ENCODE data around the gene PLEKHA5. TPM values are rescaled to one million over a fixed set of nuclear protein-coding genes. Genes with fewer than 3 reads are reported as not detected.

Gene PLEKHA5
- total RNA-seq, 4 donors from 2014 or later = 34.7 to 59.4 (median 41.7) TPM

DNA sequence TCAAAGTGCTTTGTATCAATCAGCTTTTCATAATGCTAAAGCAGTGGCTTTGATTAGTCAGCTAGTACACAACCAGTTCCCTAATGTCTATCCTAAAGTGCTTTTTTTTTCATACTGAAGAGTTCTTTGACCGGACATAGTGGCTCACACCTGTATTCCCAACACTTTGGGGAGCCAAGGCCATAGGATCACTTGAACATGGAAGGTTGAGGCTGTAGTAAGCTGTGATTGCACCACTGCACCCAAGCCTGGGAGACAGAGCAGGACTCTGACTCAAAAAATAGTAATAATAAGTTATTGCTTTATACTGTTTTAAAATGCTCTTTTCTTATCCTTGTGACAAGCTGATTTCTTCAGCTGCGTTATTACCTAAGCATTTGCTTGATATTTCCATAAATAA lies 155.1 kb downstream of the PLEKHA5 start:
- Histone ChIP-seq H3K9me3 (no peaks in the 10 kb centered on the region), H3K4me1 (no peaks in the 10 kb centered on the region), H3K27me3 (no peaks in the 10 kb centered on the region), H3K4me3 (no peak overlapping the region), H3K27ac (no peak overlapping the region), H3K36me3 (peaks cover 0 to 22% (median 0%) of the 10 kb centered on the region in 3 donors)
- TF ChIP-seq, protein P1, sequence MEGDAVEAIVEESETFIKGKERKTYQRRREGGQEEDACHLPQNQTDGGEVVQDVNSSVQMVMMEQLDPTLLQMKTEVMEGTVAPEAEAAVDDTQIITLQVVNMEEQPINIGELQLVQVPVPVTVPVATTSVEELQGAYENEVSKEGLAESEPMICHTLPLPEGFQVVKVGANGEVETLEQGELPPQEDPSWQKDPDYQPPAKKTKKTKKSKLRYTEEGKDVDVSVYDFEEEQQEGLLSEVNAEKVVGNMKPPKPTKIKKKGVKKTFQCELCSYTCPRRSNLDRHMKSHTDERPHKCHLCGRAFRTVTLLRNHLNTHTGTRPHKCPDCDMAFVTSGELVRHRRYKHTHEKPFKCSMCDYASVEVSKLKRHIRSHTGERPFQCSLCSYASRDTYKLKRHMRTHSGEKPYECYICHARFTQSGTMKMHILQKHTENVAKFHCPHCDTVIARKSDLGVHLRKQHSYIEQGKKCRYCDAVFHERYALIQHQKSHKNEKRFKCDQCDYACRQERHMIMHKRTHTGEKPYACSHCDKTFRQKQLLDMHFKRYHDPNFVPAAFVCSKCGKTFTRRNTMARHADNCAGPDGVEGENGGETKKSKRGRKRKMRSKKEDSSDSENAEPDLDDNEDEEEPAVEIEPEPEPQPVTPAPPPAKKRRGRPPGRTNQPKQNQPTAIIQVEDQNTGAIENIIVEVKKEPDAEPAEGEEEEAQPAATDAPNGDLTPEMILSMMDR (IDR thresholded peaks at IDR 0.05) = no peak
- TF ChIP-seq POLR2A (IDR thresholded peaks at IDR 0.05) = no peak
- DNase-seq = no peak

DNA sequence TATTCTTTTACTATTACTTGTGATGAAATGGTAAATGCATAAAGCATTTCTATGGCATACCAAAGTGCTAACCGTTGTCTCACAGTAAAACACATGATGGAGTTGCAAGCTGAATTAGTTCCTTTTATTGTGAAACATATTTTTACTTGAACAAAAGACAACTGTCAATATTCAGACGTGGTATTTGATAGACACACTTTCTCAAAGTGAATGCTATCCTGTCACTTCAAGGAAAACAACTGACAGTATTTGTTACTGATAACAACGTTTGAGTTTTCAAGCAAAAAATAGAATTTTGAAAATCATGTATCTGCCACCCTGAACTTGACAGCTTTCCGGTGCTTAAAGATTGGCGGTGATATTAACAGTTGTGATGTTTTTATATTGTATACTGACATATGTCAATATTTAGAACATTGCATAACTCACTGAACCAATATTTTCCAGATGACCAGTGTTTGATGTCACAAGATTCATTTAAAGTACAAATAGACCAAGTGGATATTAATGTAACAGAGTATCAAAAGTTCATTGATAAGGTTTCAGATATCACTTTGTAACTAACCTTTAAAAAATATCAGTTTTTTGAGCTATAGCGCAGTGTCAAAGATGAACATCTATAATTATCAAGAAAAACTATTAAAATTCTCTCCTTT lies 156.4 kb downstream of the PLEKHA5 start:
- H3K4me1 ChIP-seq = no peaks in the 10 kb centered on the region
- no peaks in the 10 kb centered on the region for H3K27me3 ChIP-seq
- H3K9me3 ChIP-seq = no peaks in the 10 kb centered on the region
- TF ChIP-seq, protein P1 (IDR thresholded peaks at IDR 0.05) = no peak
- no peak for TF ChIP-seq POLR2A (IDR thresholded peaks at IDR 0.05)
- H3K36me3 ChIP-seq = peaks cover 0 to 28% (median 0%) of the 10 kb centered on the region in 3 donors
- no peak for DNase-seq
- H3K27ac ChIP-seq = no peak overlapping the region
- H3K4me3 ChIP-seq = no peak overlapping the region

DNA sequence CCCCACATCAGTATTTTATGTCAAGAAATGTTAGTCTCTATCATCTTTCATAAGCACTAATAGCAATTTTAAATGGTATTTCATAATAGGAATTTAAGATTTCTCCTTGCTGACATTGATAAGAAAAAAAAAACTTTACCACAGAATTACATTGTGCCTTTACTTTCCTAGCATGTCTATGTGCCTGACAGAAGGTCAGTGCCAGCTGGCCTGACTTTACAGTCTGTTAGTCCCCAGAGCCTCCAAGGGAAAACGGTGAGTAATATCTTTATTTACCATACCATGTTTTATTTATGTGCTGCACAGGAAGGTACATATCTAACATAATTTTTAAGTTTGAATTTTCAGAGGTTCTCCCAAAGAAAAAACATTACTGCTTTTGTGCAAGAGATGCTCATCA lies 157.8 kb downstream of the PLEKHA5 start:
- no peaks in the 10 kb centered on the region for H3K4me1 ChIP-seq
- H3K4me3 ChIP-seq = no peak overlapping the region
- no peak for DNase-seq
- peaks cover 0 to 32% (median 0%) of the 10 kb centered on the region in 3 donors for H3K36me3 ChIP-seq
- TF ChIP-seq POLR2A (IDR thresholded peaks at IDR 0.05) = no peak
- TF ChIP-seq, protein P1 (IDR thresholded peaks at IDR 0.05) = no peak
- no peaks in the 10 kb centered on the region for H3K9me3 ChIP-seq
- H3K27me3 ChIP-seq = no peaks in the 10 kb centered on the region
- H3K27ac ChIP-seq = no peak overlapping the region

DNA sequence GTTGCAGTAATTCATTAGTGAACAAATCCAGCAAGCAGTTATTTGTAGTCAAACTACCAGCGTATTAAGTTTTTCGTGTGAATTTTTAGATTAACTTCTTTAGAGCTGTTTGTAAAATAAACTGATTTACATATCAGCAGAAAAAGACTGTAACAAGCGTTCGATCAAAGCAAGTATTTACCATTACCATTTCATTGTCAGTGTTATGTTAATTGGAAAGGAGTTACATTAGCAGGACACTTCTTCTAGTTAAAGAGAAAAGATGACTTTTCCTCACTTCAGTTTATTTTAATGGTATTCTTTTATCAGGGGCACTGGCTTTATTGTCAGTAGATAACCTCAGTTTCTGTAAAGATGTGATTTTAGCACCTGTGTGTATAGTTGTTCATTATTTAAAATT lies 158.6 kb downstream of the PLEKHA5 start:
- Histone ChIP-seq H3K27ac (no peak overlapping the region), H3K27me3 (no peaks in the 10 kb centered on the region), H3K36me3 (peaks cover 0 to 31% (median 0%) of the 10 kb centered on the region in 3 donors), H3K4me1 (no peaks in the 10 kb centered on the region), H3K9me3 (no peaks in the 10 kb centered on the region), H3K4me3 (no peak overlapping the region)
- TF ChIP-seq, protein P1 (IDR thresholded peaks at IDR 0.05) = no peak
- no peak for TF ChIP-seq POLR2A (IDR thresholded peaks at IDR 0.05)
- no peak for DNase-seq

DNA sequence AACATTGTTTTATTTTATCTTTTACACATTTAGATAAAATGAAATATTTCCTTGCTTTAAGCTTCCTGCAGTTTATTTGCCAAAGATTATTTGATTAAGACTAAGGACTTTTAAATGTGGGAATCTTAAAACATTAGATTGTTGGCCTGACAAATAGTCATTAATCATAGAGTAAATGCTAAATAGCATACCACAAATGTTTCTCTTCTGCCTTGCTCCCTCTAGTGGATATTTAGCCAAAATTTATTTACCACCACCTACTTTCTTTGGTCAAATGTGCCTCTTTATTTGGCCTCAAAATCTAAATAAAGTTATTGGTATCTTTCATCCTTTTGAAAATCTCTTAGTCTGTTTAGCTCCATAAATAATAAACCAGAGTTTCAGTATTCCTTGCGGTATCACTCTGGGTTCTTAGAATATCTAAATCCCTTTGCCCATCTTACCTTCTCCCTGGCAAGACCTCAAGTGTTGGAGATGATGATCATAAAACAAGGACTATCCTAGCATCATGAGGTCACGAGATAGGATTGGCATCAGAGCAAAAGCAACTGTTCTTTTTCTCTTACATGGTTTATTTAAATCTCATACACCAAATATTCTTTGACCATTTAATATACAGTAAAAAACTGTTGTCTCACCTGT lies 159.2 kb downstream of the PLEKHA5 start:
- H3K4me1 ChIP-seq = no peaks in the 10 kb centered on the region
- H3K4me3 ChIP-seq = no peak overlapping the region
- H3K27ac ChIP-seq = no peak overlapping the region
- TF ChIP-seq POLR2A (IDR thresholded peaks at IDR 0.05) = no peak
- TF ChIP-seq, protein P1 (IDR thresholded peaks at IDR 0.05) = peak; percentile 10 to 58 (median 54)
- peaks cover 0 to 26% (median 0%) of the 10 kb centered on the region in 3 donors for H3K36me3 ChIP-seq
- H3K27me3 ChIP-seq = no peaks in the 10 kb centered on the region
- no peak for DNase-seq
- H3K9me3 ChIP-seq = no peaks in the 10 kb centered on the region

Measured in Peyer's patch (tissue), 4 donors.